Activated CD4-positive, alpha-beta T cell treated with anti-CD3 and anti-CD28 coated beads, Interleukin-10, Interleukin-2, amounts not matched to agents 100 ng/mL and 50 ng/mL, durations not matched to agents 16 hours and 8 hours (primary cell): ENCODE data around the gene ELANE.

Experiments used
- DNase-seq: peaks from one replicate; pipeline ENCODE4 v3.0.0-alpha.2; 2020

Gene ELANE

GRCh38 chr19:900302-901111 lies 48.4 kb downstream of the ELANE start:
- peak; percentile 39 for DNase-seq

- no peak for DNase-seq
Observed at GRCh38 chr19:901216-902092, 49.4 kb downstream of the ELANE start.

GRCh38 chr19:902093-902370 lies 49.9 kb downstream of the ELANE start:
- no peak for DNase-seq

- DNase-seq = no peak
Observed at GRCh38 chr19:902446-903226, 50.5 kb downstream of the ELANE start.

- DNase-seq = no peak
Observed at GRCh38 chr19:903266-903797, 51.2 kb downstream of the ELANE start.

- no peak for DNase-seq
Observed at GRCh38 chr19:904545-904944, 52.4 kb downstream of the ELANE start.
